ENCODE data around the gene GALNT17.
"Not testable (repeated sequence)": the region's sequence is repeated elsewhere in the genome, so short reads cannot be mapped to it uniquely, and the experiment has no call there.

GALNT17 gene

GRCh38 chr7:71574153-71574860 is 442.4 kb downstream of the GALNT17 start:
- FAIRE-seq = no peak

- no peak for FAIRE-seq
Measured at GRCh38 chr7:71580027-71580426, 448.1 kb downstream of the GALNT17 start.

- no peak for FAIRE-seq
Measured at GRCh38 chr7:71584256-71584655, 452.3 kb downstream of the GALNT17 start.

- FAIRE-seq = no peak
Measured at GRCh38 chr7:71591876-71592275, 459.9 kb downstream of the GALNT17 start.

DNA sequence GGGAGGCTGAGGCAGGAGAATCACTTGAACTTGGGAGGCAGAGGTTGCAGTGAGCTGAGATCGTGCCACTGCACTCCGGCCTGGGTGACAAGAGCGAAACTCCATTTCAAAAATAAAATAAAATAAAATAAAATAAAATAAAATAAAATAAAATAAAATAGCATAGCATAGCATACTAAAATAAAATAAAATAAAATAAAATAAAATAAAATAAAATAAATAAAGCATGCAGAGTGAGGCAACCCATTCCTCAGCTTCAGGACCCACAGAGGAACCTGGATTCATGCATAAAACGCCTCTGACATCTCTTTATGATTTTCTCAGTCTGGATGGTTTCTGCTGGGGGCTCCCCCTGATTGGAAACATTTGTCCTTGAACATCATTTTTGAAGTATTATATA is 460.4 kb downstream of the GALNT17 start:
- FAIRE-seq = not testable (repeated sequence)

DNA sequence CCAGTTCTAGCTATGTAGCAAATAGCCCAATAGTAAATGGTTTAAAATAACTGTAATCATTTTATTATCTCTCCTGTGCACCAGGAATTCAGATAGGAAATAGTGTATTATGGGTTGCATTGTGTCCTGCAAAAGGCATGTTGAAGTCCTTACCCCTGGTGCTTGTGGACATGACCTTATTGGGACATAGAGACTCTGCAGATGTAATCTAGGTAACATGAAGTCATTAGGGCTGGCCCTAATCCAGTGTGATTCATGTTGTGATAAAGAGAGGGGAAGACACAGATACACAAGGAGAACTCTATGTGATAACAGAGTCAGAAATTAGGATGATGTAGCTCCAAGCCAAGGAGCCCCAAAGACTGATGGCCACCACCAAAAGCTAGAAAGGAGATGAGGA is 462.8 kb downstream of the GALNT17 start:
- no peak for FAIRE-seq

DNA sequence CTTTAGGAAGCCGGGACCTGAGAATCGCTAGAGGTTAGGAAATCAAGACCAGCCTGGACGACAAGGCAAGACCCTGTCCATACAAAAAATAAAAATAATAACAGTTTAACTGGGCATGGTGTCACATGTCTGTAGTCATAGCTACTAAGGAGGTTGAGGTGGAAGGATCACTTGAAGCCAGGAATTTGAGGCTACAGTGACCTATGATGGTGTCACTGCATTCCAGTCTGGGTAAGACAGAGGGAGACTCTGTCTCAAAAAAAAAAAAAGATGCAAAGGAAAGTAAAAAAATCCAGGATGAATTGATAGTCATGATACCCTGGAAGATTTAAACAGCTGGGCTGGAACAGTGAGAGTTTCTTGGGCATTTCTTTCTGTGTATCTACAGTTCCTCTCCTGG is 463.2 kb downstream of the GALNT17 start:
- no peak for FAIRE-seq

DNA sequence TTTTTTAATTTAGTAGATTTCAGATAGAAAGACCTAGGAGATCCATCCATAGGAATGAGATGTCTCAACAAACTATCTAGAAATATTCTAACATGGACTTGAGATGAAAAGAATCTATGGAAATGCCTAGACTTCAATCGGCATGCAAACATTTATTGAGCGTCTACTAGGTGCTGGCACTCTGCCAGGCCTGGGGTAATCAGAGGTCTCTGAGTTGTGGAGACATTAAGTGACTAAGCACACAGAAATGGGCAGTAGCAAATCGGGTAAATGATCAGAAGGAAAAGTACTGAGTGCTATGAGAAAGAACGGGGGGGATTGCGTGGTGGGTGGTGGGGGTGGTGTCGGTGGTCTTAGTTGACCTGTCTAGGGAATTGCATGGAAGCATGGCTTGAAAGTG is 466.6 kb downstream of the GALNT17 start:
- FAIRE-seq = no peak

GRCh38 chr7:71601851-71602250 is 469.9 kb downstream of the GALNT17 start:
- FAIRE-seq = peak; percentile 70

GRCh38 chr7:71604818-71605414 is 473.0 kb downstream of the GALNT17 start:
- FAIRE-seq = no peak

- FAIRE-seq = no peak
Measured at GRCh38 chr7:71611986-71612385, 480.0 kb downstream of the GALNT17 start.

GRCh38 chr7:71612911-71613310 is 481.0 kb downstream of the GALNT17 start:
- FAIRE-seq = no peak

GRCh38 chr7:71613313-71613712 is 481.4 kb downstream of the GALNT17 start:
- peak; percentile 53 for FAIRE-seq

- FAIRE-seq = no peak
Measured at GRCh38 chr7:71615017-71615416, 483.1 kb downstream of the GALNT17 start.

- FAIRE-seq = no peak
Measured at GRCh38 chr7:71616217-71616616, 484.3 kb downstream of the GALNT17 start.

DNA sequence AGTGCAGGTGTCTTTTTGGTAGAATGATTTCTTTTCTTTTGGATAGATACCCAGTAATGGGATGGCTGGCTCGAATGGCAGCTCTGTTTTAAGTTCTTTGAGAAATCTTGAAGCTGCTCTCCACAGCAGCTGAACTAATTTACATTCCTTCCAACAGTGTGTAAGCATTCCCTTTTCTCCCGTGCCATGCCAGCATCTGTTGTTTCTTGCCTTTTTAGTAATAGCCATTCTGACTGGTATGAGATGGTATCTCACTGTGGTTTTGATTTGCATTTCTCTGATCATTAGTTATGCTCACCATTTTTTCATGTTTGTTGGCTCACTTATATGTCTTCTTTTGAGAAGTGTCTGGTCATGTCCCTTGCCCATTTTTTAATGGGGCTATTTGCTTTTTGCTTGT is 486.3 kb downstream of the GALNT17 start:
- no peak for FAIRE-seq

- FAIRE-seq = no peak
Measured at GRCh38 chr7:71625545-71625944, 493.6 kb downstream of the GALNT17 start.

GRCh38 chr7:71626206-71626605 is 494.3 kb downstream of the GALNT17 start:
- FAIRE-seq = no peak

DNA sequence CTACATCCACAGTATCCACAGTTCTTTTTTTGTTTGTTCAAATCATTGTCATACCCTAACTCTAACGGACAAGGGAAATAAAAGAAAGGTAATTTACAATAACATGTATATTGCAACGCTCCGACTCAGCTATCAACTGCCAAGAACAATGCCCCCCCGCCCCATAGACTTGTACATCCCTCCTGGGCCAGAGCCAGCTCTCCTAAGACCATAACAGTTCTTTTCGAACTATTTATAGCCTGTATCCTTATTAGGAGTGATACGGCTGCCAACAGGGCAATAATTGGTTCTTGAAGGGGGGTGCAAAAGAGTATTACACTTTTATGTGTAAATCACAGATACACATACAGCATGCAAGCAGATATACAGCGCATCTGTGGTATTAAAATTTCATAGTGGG is 495.7 kb downstream of the GALNT17 start:
- no peak for FAIRE-seq

DNA sequence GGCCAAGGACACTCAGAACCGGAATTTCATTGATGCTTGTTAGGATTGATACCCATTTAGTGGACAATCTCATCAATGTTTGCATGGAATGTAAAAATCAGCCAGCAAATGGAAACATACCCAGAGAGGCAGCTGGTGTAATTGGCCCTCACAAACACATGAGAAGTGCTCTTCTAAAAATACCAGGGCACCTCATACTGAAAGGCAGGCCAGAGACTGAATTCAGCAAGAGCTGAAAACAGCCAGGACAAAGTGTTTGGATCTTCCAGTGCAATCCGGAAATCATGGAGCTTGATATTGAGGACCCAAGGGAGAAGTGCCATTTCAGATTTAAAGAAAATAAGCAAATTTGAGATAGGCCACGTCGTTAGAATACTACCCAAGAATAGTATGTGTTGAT is 498.6 kb downstream of the GALNT17 start:
- no peak for FAIRE-seq

DNA sequence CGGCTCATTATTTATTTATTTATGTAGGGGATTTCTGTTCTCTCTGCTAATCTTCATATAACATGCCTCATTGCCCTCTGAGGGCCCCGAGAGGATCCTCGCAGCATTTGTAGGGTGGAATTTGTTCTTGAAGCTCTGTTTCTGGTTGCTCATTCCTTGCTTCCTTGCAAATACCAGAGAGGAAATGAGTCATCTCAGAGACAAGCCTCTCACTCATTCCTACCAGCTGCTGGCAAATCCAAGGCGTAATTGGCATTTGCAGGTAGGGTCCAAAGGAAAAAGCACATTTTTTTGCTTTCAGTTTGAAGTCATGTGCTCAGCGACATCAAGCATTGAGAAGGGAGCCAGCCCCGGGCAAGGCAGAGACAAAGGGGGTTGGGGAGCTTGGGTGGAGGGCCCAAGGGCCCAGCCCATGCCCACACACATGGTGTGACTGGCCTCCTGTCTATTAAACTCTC is 501.6 kb downstream of the GALNT17 start:
- no peak for FAIRE-seq

GRCh38 chr7:71635849-71636248 is 503.9 kb downstream of the GALNT17 start:
- not testable (repeated sequence) for FAIRE-seq

GRCh38 chr7:71636329-71636728 is 504.4 kb downstream of the GALNT17 start:
- no peak for FAIRE-seq

GRCh38 chr7:71637578-71637977 is 505.6 kb downstream of the GALNT17 start:
- FAIRE-seq = no peak

DNA sequence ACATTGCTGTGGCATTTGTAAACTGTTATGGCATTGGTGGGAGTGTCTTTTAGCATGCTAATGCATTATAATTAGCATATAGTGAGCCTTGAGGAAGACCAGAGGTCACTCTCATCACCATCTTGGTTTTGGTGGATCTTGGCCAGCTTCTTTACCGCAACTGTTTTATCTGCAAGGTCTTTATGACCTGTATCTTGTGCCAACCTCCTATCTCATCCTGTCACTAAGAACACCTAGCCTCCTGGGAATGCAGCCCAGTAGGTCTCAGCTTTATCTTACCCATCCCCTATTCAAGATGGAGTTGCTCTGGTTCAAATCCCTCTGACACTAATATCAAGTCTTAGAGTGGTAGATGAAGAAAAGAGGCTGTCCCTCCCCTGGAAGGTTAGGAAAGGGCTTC is 506.2 kb downstream of the GALNT17 start:
- no peak for FAIRE-seq

Measured in endometrium (tissue), 2 donors.